Activated naive CD8-positive, alpha-beta T cell treated with anti-CD3 and anti-CD28 coated beads, Interleukin-2, amount 50 U/mL, for 24 hours (primary cell): ENCODE results near the gene SPOPL.
"Not testable (repeated sequence)": the region's sequence is repeated elsewhere in the genome, so short reads cannot be mapped to it uniquely, and the experiment has no call there.

Experiments used
- ATAC-seq: fragments of 150-1000 bp; cut with Tn5 transposase; one replicate; pipeline ENCODE4 v1.10.0; 2021
- DNase-seq: peaks from one replicate; pipeline ENCODE4 v3.0.0; 2021
- H3K27ac Mint-ChIP-seq: one replicate; pipeline ENCODE4 v1.8.0; 2021; ENCODE audit warnings: mild to moderate bottlenecking, mixed read lengths
- H3K27me3 Mint-ChIP-seq: one replicate; pipeline ENCODE4 v1.8.0; 2021; ENCODE audit warnings: mixed read lengths
- H3K36me3 Mint-ChIP-seq: one replicate; pipeline ENCODE4 v1.8.0; 2021; ENCODE audit warnings: low read depth, mixed read lengths
- H3K4me1 Mint-ChIP-seq: one replicate; pipeline ENCODE4 v1.8.0; 2021; ENCODE audit warnings: mixed read lengths
- H3K4me3 Mint-ChIP-seq: one replicate; pipeline ENCODE4 v1.8.0; 2021; ENCODE audit warnings: mild to moderate bottlenecking, moderate library complexity, mixed read lengths
- H3K9me3 Mint-ChIP-seq: one replicate; pipeline ENCODE4 v1.8.0; 2021; ENCODE audit warnings: mixed read lengths

SPOPL gene

DNA sequence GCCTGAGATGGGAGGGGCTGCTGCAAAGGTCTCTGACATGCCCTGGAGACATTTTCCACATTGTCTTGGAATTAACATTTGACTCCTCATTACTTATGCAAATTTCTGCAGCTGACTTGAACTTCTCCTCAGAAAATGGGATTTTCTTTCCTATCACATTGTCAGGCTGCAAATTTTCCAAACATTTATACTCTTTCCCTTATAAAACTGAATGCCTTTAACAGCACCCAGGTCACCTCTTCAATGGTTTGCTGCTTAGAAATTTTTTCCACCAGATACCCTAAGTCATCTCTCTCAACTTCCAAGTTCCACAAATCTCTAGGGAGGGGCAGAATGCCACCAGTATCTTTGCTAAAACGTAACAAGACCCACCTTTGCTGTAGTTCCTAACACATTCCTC lies 22.8 kb downstream of the SPOPL start:
- Mint-ChIP-seq H3K9me3 (peaks cover 29% of the 10 kb centered on the region), H3K36me3 (peaks cover 43% of the 10 kb centered on the region), H3K4me1 (peaks cover 43% of the 10 kb centered on the region)
- DNase-seq, H3K27ac Mint-ChIP-seq, ATAC-seq, H3K27me3 Mint-ChIP-seq, H3K4me3 Mint-ChIP-seq: not testable (repeated sequence)

DNA sequence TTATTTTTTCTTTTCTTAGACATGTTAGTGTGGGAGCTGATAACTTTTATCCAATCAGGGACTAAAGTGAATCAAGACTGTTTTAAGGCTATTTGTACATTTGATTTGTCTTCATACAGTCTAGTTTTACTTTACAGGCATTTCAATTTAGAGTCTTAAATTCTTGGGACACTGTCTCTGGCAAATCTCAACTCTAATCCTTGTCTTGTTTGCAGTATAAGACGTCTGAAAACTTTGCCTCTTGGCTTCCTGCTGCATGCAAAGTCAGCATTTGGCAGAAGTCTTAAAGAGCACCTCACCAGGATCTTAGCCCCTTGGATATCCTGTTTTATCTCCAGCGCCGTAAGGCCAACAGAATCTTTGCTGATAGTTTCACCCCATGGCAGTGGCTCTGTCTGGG lies 30.3 kb downstream of the SPOPL start:
- DNase-seq (no peak), ATAC-seq (no peak)
- Mint-ChIP-seq H3K4me1 (peaks cover 34% of the 10 kb centered on the region), H3K4me3 (no peak overlapping the region), H3K27me3 (no peaks in the 10 kb centered on the region), H3K27ac (no peak overlapping the region), H3K36me3 (peaks cover 20% of the 10 kb centered on the region), H3K9me3 (peaks cover 8% of the 10 kb centered on the region)

DNA sequence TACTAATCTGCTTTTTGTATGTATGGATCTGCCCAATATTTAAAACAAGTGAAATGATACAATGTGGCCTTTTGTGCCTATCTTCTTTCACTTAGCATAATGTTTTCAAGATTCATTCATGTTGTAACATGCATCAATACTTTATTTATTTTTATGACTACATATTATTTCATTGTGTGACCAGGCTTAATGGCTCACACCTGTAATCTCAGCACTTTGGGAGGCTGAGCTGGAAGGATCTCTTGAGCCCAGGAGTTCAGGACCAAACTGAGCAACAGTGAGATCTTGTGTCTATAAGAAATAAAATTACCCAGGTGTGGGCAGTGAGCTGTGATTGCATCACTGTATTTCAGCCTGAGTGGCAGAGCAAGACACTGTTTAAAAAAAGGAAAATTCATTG lies 33.2 kb downstream of the SPOPL start:
- H3K9me3 Mint-ChIP-seq, result peaks cover 16% of the 10 kb centered on the region
- peaks cover 32% of the 10 kb centered on the region for H3K36me3 Mint-ChIP-seq
- peaks cover 26% of the 10 kb centered on the region for H3K4me1 Mint-ChIP-seq
- no peaks in the 10 kb centered on the region for H3K27me3 Mint-ChIP-seq
- DNase-seq (no peak), ATAC-seq (no peak)
- no peak overlapping the region for H3K27ac Mint-ChIP-seq
- no peak overlapping the region for H3K4me3 Mint-ChIP-seq

DNA sequence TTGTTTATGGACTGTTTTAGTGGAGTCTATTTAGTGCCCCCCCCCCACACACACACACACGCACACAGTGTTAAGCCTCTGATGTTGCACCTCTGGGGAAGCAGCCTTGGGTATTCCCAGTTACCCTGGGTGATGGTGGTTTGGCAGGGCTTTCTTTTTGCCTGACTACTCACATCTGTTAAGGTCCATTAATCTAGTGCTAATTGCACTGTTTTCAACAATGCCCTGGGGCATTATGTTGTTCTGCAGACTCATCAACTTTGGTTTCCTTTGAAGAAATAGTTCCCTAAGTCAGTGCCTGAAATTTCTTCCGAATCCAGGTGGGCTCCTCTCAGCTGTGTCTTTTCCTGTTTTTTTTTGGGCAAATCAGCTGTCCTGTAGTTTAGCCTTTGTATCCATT lies 34.7 kb downstream of the SPOPL start:
- Mint-ChIP-seq H3K9me3 (peaks cover 16% of the 10 kb centered on the region), H3K27me3 (no peaks in the 10 kb centered on the region), H3K36me3 (peaks cover 39% of the 10 kb centered on the region), H3K4me1 (peaks cover 18% of the 10 kb centered on the region), H3K27ac (no peak overlapping the region), H3K4me3 (no peak overlapping the region)
- DNase-seq (no peak), ATAC-seq (no peak)

DNA sequence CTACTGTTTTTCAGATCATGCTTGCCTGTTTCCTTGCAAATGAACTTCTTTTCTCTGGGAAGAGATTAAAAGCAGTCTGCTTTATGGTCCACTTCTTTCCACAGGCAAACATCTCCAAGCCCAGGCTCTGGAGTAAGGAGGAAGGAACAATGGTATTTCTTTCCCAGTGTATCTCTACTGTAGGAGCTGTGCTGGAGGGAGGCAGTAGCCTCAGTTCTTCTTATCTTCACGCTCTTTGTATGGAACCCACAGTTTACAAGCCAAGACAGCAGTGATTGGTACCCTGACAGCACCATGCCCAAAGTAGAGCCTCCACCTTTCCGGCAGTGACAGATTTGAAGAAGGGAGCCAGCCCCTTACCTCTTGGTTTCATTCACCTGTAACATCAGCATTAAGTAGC lies 35.2 kb downstream of the SPOPL start:
- Mint-ChIP-seq H3K27me3 (no peaks in the 10 kb centered on the region), H3K9me3 (peaks cover 20% of the 10 kb centered on the region), H3K4me3 (no peak overlapping the region), H3K36me3 (peaks cover 42% of the 10 kb centered on the region), H3K27ac (no peak overlapping the region), H3K4me1 (peaks cover 17% of the 10 kb centered on the region)
- no peak for DNase-seq
- ATAC-seq, result no peak

DNA sequence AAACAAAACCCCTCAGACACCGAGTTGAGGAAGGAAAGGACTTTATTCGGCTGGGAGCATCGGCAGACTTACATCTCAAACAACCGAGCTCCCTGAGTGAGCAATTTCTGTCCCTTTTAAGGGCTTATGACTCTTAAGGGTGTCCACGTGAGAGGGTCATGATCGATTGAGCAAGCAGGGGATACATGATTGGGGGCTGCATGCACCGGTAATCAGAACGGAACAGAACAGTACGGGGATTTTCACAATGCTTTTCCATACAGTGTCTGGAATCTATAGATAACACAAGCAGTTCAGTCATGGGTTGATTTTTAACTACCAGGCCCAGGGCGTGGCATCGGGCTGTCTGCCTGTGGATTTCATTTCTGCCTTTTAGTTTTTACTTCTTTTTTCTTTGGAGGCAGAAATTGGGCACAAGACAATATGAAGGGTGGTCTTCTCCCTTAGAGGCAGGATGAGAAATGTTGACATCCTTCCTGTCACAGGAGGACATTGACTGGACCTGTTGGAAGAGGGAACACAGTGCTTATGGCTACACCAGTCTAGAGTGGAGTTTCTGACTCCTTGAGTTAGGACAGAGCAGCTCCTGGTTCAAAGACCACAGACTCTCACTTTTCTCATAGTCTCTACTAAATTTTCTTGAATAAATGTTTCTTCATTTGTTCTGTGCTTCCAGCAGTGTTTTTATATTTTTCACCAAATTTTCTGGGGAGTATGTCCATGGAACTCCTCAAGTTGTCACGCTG lies 35.8 kb downstream of the SPOPL start:
- DNase-seq (no peak), ATAC-seq (no peak)
- Mint-ChIP-seq H3K27me3 (no peaks in the 10 kb centered on the region), H3K9me3 (peaks cover 22% of the 10 kb centered on the region), H3K4me1 (peaks cover 15% of the 10 kb centered on the region), H3K36me3 (peaks cover 43% of the 10 kb centered on the region), H3K4me3 (no peak overlapping the region), H3K27ac (no peak overlapping the region)

DNA sequence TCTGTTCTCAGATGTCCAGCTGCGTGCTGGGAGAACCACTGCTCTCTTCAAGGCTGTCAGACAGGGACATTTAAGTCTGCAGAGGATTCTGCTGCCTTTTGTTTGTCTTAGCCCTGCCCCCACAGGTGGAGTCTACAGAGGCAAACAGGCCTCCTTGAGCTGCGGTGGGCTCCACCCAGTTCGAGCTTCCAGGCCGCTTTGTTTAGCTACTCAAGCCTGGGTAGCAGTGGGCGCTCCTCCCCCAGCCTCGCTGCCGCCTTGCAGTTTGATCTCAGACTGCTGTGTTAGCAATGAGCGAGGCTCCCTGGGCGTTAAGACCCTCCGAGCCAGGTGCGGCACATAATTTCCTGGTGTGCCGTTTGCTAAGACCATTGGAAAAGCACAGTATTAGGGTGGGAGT lies 42.6 kb downstream of the SPOPL start:
- H3K4me3 Mint-ChIP-seq, DNase-seq, H3K27me3 Mint-ChIP-seq, ATAC-seq, H3K9me3 Mint-ChIP-seq, H3K27ac Mint-ChIP-seq: not testable (repeated sequence)
- Mint-ChIP-seq H3K4me1 (peaks cover 21% of the 10 kb centered on the region), H3K36me3 (peaks cover 23% of the 10 kb centered on the region)

DNA sequence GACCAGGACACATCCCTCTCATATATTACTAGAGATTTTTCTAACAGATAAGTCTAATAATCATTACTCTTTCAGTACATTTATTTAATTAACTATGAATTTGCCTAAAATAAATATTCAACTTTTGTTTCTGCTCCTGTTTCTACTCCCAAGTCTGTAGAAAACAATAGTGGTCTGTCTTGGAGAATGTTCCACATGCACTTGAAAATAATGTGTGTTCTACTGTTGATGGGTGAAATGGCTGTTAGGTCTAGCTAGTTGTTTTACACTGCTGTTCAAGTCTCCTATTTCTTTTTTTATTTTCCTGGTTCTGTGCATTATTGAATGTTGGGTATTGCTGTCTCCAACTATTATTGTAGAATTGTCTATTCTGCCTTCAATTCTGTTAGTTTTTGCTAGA lies 47.2 kb downstream of the SPOPL start:
- Mint-ChIP-seq H3K27ac (no peak overlapping the region), H3K4me3 (no peak overlapping the region), H3K4me1 (peaks cover 11% of the 10 kb centered on the region), H3K27me3 (no peaks in the 10 kb centered on the region), H3K9me3 (no peaks in the 10 kb centered on the region), H3K36me3 (peaks cover 38% of the 10 kb centered on the region)
- DNase-seq, result no peak
- ATAC-seq, result no peak

DNA sequence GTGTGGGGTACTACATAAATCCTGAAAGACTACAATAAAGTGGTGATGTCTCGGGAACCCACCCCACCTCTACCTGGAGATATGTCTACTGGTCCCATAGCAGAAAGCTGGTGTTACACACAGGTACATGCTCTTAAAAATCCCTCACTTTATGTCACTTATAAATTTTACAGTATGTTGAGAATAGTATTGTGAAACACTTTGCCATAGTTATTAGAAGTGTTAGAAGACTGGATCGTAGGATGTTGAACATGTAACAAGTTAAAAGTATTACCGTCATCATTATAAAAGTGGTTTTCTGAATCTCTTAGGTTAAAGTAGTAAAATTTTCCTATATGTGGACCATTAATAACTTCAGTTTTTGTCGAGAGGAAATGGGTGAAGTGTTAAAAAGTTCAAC lies 48.6 kb downstream of the SPOPL start:
- Mint-ChIP-seq H3K27ac (no peak overlapping the region), H3K4me3 (no peak overlapping the region), H3K36me3 (peaks cover 43% of the 10 kb centered on the region), H3K27me3 (no peaks in the 10 kb centered on the region), H3K9me3 (no peaks in the 10 kb centered on the region), H3K4me1 (peaks cover 5% of the 10 kb centered on the region)
- ATAC-seq (no peak), DNase-seq (no peak)

DNA sequence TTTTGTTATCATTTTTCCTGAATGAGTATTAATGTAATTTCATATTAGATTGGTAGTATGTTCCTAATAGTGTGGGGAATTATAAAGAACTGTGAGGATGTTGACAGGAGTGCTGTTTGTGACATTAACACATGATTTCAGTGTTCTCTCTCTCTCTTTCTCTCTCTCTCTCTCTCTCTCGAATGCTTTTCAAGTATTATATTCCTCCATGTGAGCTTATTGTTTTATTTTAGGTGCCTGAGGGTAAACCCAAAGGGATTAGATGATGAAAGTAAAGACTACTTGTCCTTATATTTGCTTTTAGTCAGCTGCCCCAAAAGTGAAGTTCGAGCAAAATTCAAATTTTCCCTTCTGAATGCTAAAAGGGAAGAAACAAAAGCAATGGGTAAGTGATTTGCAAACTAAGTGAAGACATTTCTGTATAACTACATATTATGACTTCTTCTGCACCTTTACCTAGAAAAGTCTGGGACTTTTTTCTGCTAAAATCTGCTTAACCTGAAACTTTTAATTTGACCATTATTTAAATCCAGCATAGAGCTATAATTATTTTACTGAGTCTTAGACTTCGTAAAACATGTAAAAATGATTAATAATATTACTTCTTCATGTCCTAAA lies 49.2 kb downstream of the SPOPL start:
- Mint-ChIP-seq H3K27ac (no peak overlapping the region), H3K4me1 (peaks cover 5% of the 10 kb centered on the region), H3K4me3 (no peak overlapping the region), H3K9me3 (no peaks in the 10 kb centered on the region), H3K36me3 (peaks cover 48% of the 10 kb centered on the region), H3K27me3 (no peaks in the 10 kb centered on the region)
- DNase-seq (no peak), ATAC-seq (no peak)

DNA sequence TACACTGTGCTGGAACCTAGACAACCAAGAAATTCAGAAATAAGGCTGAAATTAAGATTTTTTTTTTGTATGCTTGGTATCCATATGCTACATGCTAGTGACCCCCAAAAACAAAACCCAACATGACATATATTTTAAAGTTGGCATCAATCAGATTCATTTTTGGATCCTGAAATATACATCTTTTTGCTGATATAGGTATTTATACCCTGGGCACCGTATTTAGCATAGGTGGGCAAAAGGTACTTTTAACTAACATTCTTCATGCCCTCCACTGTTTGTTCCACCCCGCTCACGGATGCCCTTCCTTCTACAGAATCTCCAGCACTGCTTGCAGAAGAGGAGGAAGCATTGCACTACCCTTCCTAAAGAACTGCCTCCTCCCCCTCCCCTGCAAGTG lies 52.6 kb downstream of the SPOPL start:
- peaks cover 56% of the 10 kb centered on the region for H3K36me3 Mint-ChIP-seq

DNA sequence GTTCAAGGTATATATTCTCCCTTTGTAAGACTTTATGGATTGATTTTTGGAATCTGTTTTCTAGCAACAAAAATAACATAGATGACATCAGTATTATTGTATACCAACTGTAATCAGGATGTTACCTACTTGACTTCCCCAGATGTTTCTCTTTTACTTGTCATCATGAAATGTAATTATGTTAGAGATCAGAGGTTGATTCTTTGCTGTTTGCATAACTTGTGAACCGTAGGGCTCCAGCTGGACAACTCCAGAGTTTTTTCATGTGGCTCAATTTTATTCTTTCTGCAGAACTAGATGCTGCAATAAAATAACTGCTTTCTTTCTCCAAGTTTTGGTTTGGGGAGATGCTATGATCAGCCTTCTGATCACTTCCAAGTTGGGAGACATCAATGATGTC lies 58.1 kb downstream of the SPOPL start:
- ATAC-seq (no peak), DNase-seq (no peak)
- Mint-ChIP-seq H3K27ac (no peak overlapping the region), H3K4me3 (no peak overlapping the region), H3K9me3 (no peaks in the 10 kb centered on the region), H3K4me1 (no peaks in the 10 kb centered on the region), H3K36me3 (peaks cover 56% of the 10 kb centered on the region), H3K27me3 (no peaks in the 10 kb centered on the region)

More for the DNA sequence above, 52.6 kb downstream of the SPOPL start:
- Mint-ChIP-seq H3K4me3 (no peak overlapping the region), H3K9me3 (no peaks in the 10 kb centered on the region), H3K27ac (no peak overlapping the region), H3K4me1 (no peaks in the 10 kb centered on the region), H3K27me3 (no peaks in the 10 kb centered on the region)
- DNase-seq (no peak), ATAC-seq (no peak)

DNA sequence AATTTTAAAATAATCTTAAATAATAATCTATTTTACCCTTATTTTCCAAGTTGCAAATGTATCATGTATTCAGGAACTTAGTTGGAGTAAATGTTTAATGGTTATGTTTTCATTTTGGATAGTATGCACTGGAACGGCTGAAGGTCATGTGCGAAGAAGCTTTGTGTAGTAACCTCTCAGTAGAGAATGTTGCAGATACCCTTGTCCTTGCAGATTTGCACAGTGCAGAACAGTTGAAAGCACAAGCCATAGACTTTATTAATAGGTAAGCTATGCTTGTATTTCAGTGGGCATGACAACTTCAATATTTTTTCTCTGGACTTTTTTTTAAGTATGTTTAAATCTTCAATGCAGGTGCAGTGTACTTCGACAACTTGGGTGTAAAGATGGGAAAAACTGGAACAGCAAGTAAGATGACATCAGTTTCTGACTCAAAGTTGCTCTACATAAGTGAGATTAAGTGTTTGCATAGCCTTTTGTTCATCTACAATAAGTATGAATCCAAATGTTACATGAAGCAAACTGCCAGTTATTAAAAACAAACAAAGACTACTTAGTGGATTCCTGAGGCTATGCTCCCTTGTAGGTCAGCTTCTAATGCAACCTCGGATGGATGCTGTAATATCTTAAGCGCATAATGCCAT lies 63.1 kb downstream of the SPOPL start:
- Mint-ChIP-seq H3K27me3 (no peaks in the 10 kb centered on the region), H3K27ac (no peak overlapping the region), H3K4me1 (no peaks in the 10 kb centered on the region), H3K9me3 (no peaks in the 10 kb centered on the region), H3K36me3 (peaks cover 45% of the 10 kb centered on the region), H3K4me3 (no peak overlapping the region)
- ATAC-seq, result no peak
- DNase-seq, result no peak

DNA sequence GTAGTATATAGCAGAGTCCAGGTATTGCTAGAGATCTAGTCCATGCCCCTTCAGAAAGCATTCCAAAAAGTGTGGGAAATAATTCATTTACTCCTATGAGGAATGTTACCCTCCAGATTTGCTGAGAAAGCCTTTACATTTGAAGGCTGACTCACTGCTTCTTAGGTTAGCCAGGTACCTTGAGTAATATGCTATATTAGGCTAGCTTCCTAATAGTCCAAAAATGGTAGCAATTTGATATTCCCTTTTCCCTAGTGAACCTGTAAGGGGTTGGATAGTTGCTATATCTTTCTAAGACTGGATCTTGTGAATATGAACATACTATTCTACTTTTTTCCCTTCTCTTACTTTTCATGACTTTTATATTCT lies 63.6 kb downstream of the SPOPL start:
- Mint-ChIP-seq H3K4me1 (no peaks in the 10 kb centered on the region), H3K9me3 (no peaks in the 10 kb centered on the region), H3K27ac (no peak overlapping the region), H3K4me3 (no peak overlapping the region), H3K27me3 (no peaks in the 10 kb centered on the region), H3K36me3 (peaks cover 45% of the 10 kb centered on the region)
- ATAC-seq (no peak), DNase-seq (no peak)

DNA sequence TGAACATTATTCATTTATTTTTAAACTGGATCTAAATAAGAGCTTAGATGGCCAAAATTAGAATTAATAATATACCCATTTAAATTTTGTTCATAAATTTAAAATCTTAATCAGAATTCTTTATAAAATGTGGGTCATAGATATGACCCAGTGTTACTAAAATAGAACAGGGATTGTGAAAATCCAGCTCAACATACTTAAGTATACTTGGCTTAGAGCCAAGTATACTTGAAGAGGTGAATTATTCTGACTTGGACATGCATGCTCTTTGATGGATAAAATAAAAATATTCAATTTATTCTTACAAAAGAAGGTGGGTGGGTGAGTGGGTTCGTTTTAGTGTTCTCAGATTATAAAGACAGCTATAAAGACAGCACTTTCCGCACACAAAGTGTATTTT lies 70.7 kb downstream of the SPOPL start:
- peaks cover 18% of the 10 kb centered on the region for H3K9me3 Mint-ChIP-seq
- H3K27me3 Mint-ChIP-seq, result no peaks in the 10 kb centered on the region
- H3K27ac Mint-ChIP-seq, result no peak overlapping the region
- peaks cover 52% of the 10 kb centered on the region for H3K36me3 Mint-ChIP-seq
- no peak overlapping the region for H3K4me3 Mint-ChIP-seq
- DNase-seq, result no peak
- ATAC-seq, result no peak
- H3K4me1 Mint-ChIP-seq, result no peaks in the 10 kb centered on the region
